Stimulated activated CD8-positive, alpha-beta memory T cell treated with anti-CD3 and anti-CD28 coated beads, Interleukin-12 subunit alpha, Interleukin-12 subunit beta, amount 100 ng/mL, for 4 hours (primary cell): Measurements from ENCODE around the gene FXYD4.
"Not testable (repeated sequence)": the region's sequence is repeated elsewhere in the genome, so short reads cannot be mapped to it uniquely, and the experiment has no call there.

Experiments
- DNase-seq: peaks from one replicate; pipeline ENCODE4 v3.0.0-alpha.2; 2020; ENCODE audit warnings: low read depth

Gene FXYD4

GRCh38 chr10:43376046-43376635, 4.7 kb downstream of the FXYD4 start:
- no peak for DNase-seq

- DNase-seq: no peak
These were observed 5.5 kb downstream of the FXYD4 start for GRCh38 chr10:43376828-43377423.

- no peak for DNase-seq
These were observed 6.0 kb downstream of the FXYD4 start for GRCh38 chr10:43377424-43377883.

GRCh38 chr10:43380610-43381222, 9.3 kb downstream of the FXYD4 start:
- DNase-seq: no peak

GRCh38 chr10:43383204-43383971, 12.0 kb downstream of the FXYD4 start:
- no peak for DNase-seq

GRCh38 chr10:43384252-43385221, 13.1 kb downstream of the FXYD4 start:
- DNase-seq: no peak

- no peak for DNase-seq
These were observed 14.1 kb downstream of the FXYD4 start for GRCh38 chr10:43385412-43386004.

GRCh38 chr10:43386549-43386948, 15.1 kb downstream of the FXYD4 start:
- no peak for DNase-seq

- DNase-seq: no peak
These were observed 15.7 kb downstream of the FXYD4 start for GRCh38 chr10:43386981-43387677.

GRCh38 chr10:43387678-43388032, 16.2 kb downstream of the FXYD4 start:
- no peak for DNase-seq

- no peak for DNase-seq
These were observed 18.4 kb downstream of the FXYD4 start for GRCh38 chr10:43389867-43390266.

GRCh38 chr10:43390333-43390732, 18.9 kb downstream of the FXYD4 start:
- no peak for DNase-seq

GRCh38 chr10:43390759-43391158, 19.3 kb downstream of the FXYD4 start:
- DNase-seq: no peak

- no peak for DNase-seq
These were observed 20.1 kb downstream of the FXYD4 start for GRCh38 chr10:43391496-43391895.

- no peak for DNase-seq
These were observed 21.3 kb downstream of the FXYD4 start for GRCh38 chr10:43392748-43393147.

GRCh38 chr10:43393186-43393585, 21.8 kb downstream of the FXYD4 start:
- DNase-seq: not testable (repeated sequence)

GRCh38 chr10:43393606-43394360, 22.3 kb downstream of the FXYD4 start:
- no peak for DNase-seq

- DNase-seq: no peak
These were observed 23.4 kb downstream of the FXYD4 start for GRCh38 chr10:43394868-43395267.

- DNase-seq: no peak
These were observed 24.2 kb downstream of the FXYD4 start for GRCh38 chr10:43395571-43396060.
